Tibial nerve (tissue), 4 donors: ENCODE data around the gene MSRB3.

Experiments used
- CTCF ChIP-seq, 5 experiments: fragments of 200-600 bp in 3 of 5; fragments of 450-650 bp in 2 of 5; sonication (generic) in 3 of 5; IDR thresholded peaks; one replicate each; pipeline ENCODE4 v1.5.1; 2016 to 2019; ENCODE audit warnings: antibody characterized with exemption in 5 of 5, mild to moderate bottlenecking in 3 of 5, moderate library complexity in 2 of 5
- EP300 ChIP-seq, 2 donors: sonication (generic); formaldehyde crosslinking; IDR thresholded peaks; one replicate each; pipeline ENCODE4 v1.6.1; 2017; ENCODE audit warnings: antibody characterized with exemption in 2 of 2, mild to moderate bottlenecking in 1 of 2

- TF ChIP-seq CTCF (IDR thresholded peaks at IDR 0.05) (no peak), EP300 (IDR thresholded peaks at IDR 0.05) (no peak)
These were observed 209.7 kb downstream of the MSRB3 start for GRCh38 chr12:65488197-65488596.
